ENCODE results near the gene ETNK1.
"Not testable (repeated sequence)": the region's sequence is repeated elsewhere in the genome, so short reads cannot be mapped to it uniquely, and the experiment has no call there.

ETNK1 gene

GRCh38 chr12:22692964-22693555 is 68.1 kb downstream of the ETNK1 start:
- DNase-seq (ENCODE audit: low read depth in 2 of 2) = no peak
- H3K4me3 ChIP-seq (replicated peaks in 1 of 2; ENCODE audit: low read depth in 2 of 2, low read length in 2 of 2) = no peak overlapping the region
- no peak for TF ChIP-seq CTCF (IDR thresholded peaks at IDR 0.05; ENCODE audit: low read depth, low read length)

GRCh38 chr12:22698576-22698975 is 73.6 kb downstream of the ETNK1 start:
- no peak for DNase-seq (ENCODE audit: low read depth in 2 of 2)
- TF ChIP-seq CTCF (IDR thresholded peaks at IDR 0.05; ENCODE audit: low read depth, low read length) = no peak

GRCh38 chr12:22699705-22700104 is 74.7 kb downstream of the ETNK1 start:
- H3K4me3 ChIP-seq (replicated peaks in 1 of 2; ENCODE audit: low read depth in 2 of 2, low read length in 2 of 2); DNase-seq (ENCODE audit: low read depth in 2 of 2): not testable (repeated sequence)

More at GRCh38 chr12:22698576-22698975, 73.6 kb downstream of the ETNK1 start:
- no peak overlapping the region for H3K4me3 ChIP-seq (replicated peaks in 1 of 2; ENCODE audit: low read depth in 2 of 2, low read length in 2 of 2)

DNA sequence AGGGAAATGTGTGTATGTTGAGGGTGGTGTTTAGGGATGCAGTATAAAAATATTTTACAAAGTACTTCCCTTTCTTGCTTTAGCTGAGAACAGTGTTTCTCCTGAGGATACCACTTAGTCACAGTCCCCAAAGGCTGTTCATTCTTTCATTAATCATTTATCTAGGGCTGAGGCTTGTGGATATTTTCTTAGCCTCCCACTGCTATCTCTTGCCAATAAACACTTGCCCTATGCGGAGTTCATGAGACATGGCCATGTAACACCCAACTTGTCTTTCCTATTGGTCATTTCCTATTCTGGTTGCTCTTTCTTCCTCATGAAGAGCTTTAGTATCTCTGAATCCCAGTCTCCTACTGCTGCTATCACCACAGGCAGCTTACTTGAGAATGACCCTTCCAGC is 75.1 kb downstream of the ETNK1 start:
- DNase-seq (ENCODE audit: low read depth in 2 of 2) = peak; percentile 32 to 76
- no peak for TF ChIP-seq CTCF (IDR thresholded peaks at IDR 0.05; ENCODE audit: low read depth, low read length)
- H3K4me3 ChIP-seq (replicated peaks in 1 of 2; ENCODE audit: low read depth in 2 of 2, low read length in 2 of 2) = no peak overlapping the region

GRCh38 chr12:22701216-22701809 is 76.3 kb downstream of the ETNK1 start:
- not testable (repeated sequence) for DNase-seq (ENCODE audit: low read depth in 2 of 2); H3K4me3 ChIP-seq (replicated peaks in 1 of 2; ENCODE audit: low read depth in 2 of 2, low read length in 2 of 2)

GRCh38 chr12:22702690-22703089 is 77.7 kb downstream of the ETNK1 start:
- H3K4me3 ChIP-seq (replicated peaks in 1 of 2; ENCODE audit: low read depth in 2 of 2, low read length in 2 of 2) = no peak overlapping the region
- peak in 1 of 2 donors; percentile 47 for DNase-seq (ENCODE audit: low read depth in 2 of 2)
- TF ChIP-seq CTCF (IDR thresholded peaks at IDR 0.05; ENCODE audit: low read depth, low read length) = no peak

DNA sequence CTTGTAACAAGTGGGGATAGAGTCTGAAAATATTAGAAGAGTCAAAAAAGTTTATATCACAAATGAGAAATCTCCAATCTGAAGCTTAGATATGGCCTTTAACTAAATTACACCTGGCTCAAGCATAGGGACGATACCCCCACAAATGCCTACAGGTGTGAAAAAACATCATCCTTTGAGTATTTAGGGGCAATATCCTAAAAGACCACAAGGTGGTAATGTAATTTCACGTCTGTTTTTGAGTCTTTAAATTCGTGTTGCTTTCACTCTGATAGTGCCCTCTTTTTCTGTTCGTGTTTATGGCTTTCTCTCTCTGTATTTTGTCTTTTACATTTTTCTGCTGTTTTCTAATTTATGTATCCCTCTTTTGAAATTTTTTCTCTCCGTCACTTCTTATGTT is 84.3 kb downstream of the ETNK1 start:
- peak; percentile 35 for TF ChIP-seq CTCF (IDR thresholded peaks at IDR 0.05; ENCODE audit: low read depth, low read length)
- DNase-seq (ENCODE audit: low read depth in 2 of 2) = peak; percentile 15 to 51
- H3K4me3 ChIP-seq (replicated peaks in 1 of 2; ENCODE audit: low read depth in 2 of 2, low read length in 2 of 2) = no peak overlapping the region

DNA sequence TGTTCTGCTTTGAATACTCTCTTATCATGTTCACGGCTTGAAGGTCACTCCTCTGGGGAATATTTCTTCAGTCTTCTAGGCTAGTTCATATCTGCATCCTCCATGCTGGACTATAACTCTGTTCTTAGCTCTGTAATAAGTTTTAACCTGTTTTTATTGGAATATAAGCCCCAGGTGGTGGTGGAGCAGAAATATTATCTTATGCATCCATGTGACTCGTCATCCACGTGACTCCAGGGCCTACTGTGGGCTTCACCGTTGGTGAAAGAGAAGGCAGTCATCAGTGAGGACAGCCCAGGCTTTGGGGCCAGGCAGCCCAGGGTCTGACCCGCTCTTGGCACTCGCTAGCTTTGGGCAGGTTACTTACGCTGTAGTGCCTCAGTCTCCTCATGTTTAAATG is 87.1 kb downstream of the ETNK1 start:
- H3K4me3 ChIP-seq (replicated peaks in 1 of 2; ENCODE audit: low read depth in 2 of 2, low read length in 2 of 2) = no peak overlapping the region
- no peak for DNase-seq (ENCODE audit: low read depth in 2 of 2)
- no peak for TF ChIP-seq CTCF (IDR thresholded peaks at IDR 0.05; ENCODE audit: low read depth, low read length)
